Stimulated activated CD4-positive, alpha-beta T cell treated with anti-CD3 and anti-CD28 coated beads, Interleukin-1b, Interleukin-23, amount 100 ng/mL, for 1 hour (primary cell): ENCODE results near the gene ARSK.
"Not testable (repeated sequence)": the region's sequence is repeated elsewhere in the genome, so short reads cannot be mapped to it uniquely, and the experiment has no call there.

Experiments used
- DNase-seq, 2 donors: peaks; one replicate each; pipeline ENCODE4 v3.0.0-alpha.2; 2020; ENCODE audit warnings: low read depth in 2 of 2

Gene ARSK

DNA sequence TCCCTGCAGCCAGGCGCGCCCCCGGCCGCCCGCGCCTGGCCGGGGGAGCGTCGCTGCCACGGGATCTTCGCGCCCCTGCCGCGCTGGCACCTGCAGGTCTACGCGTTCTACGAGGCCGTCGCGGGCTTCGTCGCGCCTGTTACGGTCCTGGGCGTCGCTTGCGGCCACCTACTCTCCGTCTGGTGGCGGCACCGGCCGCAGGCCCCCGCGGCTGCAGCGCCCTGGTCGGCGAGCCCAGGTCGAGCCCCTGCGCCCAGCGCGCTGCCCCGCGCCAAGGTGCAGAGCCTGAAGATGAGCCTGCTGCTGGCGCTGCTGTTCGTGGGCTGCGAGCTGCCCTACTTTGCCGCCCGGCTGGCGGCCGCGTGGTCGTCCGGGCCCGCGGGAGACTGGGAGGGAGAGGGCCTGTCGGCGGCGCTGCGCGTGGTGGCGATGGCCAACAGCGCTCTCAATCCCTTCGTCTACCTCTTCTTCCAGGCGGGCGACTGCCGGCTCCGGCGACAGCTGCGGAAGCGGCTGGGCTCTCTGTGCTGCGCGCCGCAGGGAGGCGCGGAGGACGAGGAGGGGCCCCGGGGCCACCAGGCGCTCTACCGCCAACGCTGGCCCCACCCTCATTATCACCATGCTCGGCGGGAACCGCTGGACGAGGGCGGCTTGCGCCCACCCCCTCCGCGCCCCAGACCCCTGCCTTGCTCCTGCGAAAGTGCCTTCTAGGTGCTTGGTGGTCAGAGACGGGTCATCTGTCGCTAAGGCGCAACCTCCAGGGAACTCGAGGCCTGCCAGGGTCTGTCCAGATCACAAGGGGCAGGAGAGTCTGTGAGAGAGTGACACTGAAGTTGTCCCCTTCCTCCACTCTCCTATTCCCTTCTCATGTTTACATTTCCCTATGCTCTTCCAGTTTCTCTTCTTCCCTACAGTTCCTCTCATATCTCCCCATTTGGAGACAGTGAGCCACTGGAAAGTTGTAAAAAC lies 66.3 kb downstream of the ARSK start:
- no peak for DNase-seq

DNA sequence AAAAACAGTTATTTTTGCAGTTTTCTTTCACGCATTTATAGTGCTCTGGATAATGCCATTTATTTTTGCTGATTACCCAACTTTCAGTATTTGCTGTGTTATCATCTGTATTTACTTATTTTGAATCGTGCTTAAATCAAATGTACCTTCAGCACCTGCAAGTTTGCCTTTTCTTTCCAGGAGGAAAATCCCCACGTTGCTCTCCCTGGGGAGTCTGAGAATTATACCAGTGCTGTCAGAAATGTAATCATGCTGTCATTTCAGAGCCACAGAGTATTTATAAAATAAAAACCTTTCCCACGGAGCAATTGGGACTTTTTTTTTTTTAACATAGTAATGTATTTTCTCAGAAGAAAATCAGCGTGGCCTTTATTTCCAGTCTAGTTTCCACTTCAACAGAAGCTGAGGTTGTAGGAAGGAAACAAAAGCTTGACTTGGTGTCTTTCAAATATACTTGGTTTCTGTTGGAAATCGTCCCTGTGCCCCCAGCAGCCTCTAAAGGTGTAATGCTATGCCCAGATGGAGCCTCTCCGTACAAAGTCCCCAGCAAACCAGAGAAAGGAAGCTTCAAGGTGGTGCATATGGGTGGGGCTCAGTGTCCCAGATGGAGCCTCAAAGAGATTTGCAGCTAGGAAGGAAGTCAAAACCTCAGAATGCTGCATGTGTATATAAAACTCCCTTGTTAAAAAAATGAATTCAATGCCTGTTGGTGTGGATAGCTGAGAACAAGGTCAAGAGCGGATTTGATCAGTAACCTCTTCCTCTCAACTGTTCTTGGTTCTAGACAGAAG lies 67.1 kb downstream of the ARSK start:
- DNase-seq, result no peak

DNA sequence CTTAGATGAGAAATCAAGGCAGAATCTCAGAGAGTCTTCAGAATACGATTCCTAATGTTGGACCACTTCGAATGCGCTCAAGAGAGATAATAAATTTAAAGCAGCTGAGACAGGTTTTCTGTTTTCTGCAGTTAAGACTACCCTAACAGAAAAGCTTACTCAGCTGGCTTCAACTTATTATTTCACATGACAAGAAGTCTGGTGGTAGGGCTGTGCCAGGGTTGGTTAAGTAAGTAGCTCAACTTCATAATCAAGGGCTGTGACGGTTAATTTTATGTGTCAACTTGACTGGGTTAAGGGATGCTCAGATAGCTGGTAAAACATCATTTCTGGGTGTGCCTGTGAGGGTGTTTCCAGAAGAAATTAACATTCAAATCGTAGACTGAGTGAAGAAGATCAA lies 68.8 kb downstream of the ARSK start:
- DNase-seq, result no peak

DNA sequence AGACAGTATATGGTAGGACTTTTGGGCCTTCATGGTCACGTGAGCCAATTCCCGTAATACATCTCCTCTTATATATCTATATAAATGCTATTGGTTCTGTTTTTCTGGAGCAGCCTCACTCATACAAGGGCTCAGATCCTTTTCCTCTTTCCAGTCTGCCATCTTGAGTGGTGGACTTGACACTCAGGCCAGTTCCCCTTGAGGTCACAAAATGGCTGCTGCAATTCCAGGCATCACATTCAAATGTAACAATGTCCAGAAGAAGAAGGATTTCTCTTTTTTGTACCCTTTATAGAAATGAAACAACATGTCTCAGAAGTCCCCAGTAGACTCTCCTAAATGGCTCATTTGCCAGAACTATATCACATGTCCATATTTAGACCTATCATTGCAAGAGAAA lies 69.5 kb downstream of the ARSK start:
- no peak for DNase-seq

DNA sequence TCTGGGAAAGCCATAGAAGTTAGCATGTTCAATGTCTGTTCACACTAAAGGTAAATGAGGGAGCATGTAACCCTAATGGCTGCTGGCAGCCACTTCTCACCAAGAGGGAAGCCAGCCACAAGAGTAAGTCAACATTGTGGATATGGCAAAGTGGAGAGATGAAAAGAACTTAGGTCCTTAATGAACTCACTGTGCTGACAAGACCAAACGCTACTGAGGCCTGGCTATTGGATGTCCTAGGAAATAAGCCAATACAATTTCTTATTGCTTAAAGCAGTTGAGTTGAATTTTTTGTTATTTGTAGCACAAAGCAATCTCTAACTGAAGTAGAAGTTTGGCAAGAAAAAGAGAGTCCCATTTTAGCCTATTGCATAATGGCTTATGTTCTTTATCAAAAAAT lies 71.8 kb downstream of the ARSK start:
- no peak for DNase-seq

DNA sequence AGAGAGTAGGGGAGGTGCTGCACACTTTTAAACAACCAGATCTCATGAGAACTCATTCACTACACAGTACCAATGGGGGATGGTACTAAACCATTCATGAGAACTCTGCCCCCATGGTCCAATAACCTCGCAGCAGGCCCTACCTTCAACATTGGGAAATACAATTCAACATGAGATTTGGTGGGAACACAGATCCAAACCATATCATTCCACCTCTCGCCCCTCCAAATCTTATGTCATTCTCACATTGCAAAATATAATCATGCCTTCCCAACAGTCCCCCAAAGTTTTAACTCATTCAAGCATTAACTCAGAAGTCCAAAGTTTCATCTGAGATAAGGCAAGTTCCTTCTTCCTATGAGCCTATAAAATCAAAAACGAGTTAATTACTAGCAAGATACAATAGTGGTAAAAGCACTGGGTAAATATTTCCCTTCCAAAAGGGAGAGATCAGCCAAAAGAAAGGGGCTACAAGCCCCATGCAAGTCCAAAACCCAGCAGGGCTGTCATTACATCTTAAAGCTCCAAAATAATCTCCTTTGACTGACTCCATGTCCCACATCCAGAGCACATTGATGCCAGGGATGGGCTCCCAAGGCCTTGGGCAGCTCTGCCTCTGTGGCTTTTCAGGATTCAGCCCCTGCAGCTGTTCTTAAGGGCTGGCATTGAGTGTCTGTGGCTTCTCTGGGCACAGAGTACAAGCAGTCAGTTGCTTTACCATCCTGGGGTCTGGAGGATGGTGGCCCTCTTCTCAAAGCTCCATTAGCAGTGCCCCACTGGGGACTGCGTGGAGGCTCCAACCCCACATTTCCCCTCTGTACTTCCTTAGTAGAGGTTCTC lies 73.3 kb downstream of the ARSK start:
- no peak for DNase-seq

DNA sequence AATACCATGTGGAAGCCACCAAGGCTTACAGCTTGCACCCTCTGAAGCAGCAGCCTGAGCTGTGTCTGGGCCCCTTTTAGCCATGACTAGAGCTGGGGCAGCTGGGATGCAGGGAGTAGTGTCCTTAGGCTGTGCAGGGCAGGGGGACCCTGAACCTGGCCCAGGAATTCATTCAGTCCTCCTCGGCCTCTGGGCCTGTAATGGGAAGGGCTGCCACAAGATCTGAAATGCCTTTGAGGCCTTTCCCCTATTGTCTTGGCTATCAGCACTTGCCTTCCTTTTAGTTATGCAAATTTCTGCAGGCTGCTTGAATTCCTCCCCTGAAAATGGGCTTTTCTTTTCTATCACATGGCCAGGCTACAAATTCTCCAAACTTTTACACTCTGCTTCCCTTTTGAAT lies 74.0 kb downstream of the ARSK start:
- DNase-seq, result no peak

DNA sequence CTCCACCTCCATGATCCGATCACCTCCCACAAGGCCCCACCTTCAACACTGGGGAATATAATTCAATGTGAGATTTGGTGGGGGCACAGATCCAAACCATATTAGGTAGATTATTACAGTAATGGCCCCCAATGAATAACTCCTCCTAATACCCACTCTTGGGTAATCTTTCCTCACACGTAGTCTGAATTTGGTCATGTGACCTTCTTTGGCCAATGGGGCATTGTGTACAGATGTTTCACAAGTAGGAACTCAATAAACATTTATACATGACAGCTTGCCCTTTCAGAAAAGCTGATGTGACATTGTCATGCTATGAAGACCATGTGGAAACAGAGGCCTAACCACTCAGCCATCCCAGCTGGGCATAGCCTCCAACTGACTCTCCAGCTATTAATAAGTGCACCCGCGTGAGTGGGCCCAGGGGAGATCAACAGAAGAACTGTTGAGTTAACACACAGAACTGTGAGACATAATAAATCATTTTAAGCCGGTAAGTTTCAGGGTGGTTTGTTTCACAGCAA lies 75.6 kb downstream of the ARSK start:
- no peak for DNase-seq

DNA sequence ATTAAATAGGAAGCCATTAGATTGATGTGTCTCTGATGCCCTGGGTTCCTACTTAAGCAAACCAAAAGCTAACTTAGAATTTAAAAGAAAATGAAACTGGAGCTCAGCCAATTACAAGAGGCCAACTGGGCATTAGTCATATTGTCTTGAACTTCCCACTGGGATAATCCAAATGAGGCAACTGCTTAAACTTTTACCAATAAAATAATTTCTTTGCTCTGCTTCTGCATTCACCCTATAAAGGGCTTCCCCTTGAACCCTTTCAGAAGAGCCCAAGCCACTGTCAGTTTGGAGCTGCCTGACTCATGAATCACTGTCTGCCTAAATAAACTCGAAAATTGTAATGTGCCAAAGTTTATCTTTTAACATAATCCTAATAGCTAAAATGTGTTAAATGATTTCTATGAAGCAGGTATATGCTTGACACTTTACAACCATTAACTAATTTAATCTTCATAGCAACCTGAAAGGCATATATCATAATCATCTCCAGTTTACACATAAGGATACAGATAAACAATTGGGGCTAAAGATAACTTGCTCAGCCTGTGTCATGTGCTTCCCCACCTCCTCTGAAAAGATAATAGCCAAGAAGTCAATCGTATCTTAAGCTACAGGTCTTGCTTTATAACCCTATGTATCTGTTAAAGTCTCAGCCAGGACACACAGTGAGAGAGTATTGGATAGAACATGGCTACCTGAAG lies 76.5 kb downstream of the ARSK start:
- DNase-seq, result no peak

DNA sequence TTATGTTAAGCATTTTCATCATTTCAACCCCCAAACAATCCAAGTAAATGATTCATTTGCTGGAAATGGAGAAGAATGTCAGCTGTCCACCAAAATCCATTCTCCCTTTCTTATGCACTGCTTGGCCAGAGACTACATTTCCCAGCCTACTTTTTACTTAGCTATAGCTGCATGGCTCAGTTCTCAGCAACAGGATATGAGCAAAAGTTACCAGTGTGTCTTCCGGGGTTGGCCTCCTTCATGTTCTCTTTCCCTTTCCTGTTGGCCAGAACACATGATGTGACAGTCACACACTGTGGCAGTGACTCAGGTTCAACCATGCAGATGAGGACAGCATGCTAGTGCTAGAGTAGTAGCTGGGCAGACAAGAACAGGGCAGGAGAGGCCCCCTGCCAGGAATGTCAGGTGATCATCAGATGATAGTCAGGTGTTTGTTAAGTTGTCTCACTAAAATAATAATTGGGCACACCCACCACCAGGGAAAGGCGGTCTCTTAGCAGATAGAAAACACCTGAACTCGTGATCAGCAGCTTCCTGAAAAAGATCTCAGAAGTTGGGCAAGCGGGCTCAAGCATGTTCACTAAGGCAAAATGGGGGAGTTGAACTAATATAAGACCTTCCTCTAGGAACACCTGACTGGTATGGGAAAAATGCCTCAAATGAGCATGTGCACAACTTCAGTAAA lies 77.2 kb downstream of the ARSK start:
- peak in 1 of 2 donors; percentile 28 for DNase-seq

DNA sequence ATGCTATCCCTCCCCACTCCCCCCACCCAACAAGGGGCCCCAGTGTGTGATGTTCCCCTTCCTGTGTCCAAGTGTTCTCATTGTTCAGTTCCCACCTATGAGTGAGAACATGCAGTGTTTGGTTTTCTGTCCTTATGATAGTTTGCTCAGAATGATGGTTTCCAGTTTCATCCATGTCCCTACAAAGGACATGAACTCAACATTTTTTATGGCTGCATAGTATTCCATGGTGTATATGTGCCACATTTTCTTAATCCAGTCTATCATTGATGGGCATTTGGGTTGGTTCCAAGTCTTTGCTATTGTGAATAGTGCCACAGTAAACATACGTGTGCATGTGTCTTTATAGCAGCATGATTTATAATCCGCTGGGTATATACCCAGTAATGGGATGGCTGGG lies 78.0 kb downstream of the ARSK start:
- not testable (repeated sequence) for DNase-seq

DNA sequence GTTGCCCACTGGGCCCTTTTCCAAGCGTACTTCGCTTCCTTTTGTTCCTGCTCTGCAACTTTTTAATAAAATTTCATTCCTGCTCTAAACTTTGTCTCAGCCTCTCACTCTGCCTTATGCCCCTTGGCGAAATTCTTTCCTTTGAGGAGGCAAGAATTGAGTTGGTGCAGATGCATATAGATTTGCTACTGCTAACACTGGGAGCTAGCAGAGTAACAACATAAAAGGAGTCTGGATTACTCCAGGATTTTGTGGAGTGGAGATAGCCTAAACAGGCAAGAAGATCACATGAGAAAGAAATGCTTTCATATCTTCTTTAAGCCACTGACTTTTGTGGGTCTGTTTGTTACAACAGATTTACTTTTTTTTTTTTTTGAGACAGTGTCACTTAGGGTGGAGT lies 78.8 kb downstream of the ARSK start:
- DNase-seq, result no peak

DNA sequence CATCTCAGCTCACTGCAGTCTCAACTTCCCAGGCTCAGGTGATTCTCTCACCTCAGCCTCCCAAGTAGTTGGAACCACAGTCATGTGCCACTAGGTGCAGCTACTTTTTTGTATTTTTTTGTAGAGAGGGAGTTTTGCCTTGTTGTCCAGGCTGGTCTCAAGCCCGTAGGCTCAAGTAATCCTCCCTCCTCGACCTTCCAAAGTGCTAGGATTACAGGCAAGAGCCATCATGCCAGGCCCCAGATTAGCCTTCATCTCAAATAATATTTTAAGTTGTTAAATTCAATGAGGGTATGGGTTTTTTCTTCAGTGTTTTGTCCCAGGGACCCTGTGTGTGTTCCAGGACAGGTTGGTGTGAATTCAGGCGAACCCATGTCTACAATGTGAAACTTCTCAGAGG lies 79.2 kb downstream of the ARSK start:
- no peak for DNase-seq

DNA sequence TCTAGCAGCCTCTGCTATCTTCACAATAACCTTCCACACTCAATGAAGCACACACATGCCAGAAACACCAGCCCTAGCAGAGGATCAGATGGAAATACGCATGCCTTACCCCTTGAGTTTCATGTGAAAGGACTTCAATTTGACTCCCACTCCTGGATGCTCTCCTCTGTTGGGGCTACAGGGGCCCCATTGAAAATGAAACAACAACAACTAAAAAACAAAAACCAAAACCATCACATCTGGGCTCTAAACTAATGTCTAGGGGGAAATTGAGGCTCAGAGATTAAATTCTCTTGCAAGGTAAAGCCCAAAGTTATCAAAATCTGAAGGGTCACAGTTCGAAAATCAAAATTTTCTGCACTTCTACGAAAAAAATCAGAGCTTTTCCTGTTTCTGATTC lies 83.7 kb downstream of the ARSK start:
- no peak for DNase-seq

DNA sequence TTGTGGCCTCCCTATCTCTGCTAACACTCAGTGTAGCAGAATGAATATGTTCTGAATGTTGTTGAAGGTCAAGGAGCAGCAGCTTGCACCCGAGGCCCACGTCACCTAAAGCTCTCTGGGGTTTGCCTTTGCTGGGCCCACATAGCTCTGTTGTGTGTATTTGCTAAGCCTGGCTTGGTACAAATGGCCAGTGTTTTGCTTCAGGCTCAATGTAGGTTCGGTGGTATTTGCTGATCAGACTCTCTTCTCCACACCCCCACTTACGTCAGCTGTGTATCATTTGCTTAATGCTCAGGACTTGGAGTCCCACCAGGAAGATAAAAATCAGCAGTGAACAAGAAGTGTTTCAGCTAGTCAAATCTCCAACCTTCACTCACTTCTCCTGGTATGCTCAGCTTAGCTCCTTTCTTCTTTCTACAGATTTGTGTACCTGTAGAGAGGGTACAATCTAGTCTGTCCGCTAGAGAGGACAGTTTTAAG lies 86.9 kb downstream of the ARSK start:
- no peak for DNase-seq

DNA sequence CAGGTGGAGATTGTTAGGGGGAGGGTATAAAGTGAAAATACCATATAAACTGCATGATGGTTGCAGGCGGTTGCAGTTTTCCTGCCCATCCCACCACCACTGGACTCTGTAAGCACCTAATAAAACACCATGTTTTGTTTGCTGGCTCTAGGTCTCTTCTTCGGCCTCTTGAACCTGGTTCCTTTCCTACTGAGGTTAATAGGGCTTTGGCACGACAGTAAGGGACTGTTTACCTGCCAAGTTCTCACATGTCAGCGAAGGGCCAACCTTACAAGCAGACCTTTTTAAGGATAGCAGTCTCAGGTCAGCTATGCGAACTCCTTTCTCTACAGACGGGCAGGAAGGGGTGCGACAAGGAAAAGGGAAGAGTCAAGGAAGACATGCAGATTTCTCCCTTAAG lies 88.3 kb downstream of the ARSK start:
- no peak for DNase-seq

DNA sequence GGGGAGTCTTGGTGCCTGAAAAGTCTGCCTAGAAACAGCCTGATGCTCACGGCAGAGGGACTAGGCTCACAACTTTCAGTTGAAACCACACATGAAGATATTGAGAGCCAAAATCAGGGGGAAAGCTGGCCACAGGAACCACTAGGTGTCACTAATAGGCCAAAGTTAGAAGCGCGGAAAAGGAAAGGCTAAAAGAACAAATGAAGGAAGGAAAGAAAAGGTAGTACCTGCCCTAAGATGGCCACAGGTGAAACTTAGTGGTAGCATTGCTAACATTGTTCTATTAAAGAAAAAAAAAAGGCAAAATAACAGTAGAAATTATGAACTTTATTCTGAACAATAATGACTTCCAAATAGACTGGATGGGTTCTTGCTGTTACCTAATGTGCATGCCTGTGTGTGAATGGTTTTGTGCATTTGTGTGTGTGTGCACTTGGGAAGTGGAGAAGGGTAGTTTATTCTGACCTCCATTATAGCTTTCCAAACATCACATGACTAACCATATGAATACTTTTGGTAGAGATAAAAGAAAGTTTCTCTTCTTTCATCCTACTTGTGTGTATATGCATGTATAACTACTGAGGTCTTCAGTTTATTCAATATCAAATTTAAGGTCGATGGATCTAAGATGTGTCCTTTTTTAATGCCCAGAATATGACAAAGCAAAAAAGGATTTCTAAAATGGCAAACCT lies 89.6 kb downstream of the ARSK start:
- no peak for DNase-seq

DNA sequence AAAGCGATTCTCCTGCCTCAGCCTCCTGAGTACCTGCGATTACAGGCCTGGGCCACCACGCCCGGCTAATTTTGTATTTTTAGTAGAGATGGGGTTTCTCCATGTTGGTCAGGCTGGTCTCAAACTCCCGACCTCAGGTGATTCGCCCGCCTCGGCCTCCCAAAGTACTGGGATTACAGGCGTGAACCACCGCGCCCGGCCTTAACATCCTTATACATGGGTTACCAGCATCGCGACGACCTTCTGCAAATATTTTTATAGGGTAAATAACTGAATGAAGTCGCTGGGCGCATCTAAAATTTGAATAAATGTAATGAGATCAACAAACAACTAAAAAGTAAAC lies 91.3 kb downstream of the ARSK start:
- not testable (repeated sequence) for DNase-seq

DNA sequence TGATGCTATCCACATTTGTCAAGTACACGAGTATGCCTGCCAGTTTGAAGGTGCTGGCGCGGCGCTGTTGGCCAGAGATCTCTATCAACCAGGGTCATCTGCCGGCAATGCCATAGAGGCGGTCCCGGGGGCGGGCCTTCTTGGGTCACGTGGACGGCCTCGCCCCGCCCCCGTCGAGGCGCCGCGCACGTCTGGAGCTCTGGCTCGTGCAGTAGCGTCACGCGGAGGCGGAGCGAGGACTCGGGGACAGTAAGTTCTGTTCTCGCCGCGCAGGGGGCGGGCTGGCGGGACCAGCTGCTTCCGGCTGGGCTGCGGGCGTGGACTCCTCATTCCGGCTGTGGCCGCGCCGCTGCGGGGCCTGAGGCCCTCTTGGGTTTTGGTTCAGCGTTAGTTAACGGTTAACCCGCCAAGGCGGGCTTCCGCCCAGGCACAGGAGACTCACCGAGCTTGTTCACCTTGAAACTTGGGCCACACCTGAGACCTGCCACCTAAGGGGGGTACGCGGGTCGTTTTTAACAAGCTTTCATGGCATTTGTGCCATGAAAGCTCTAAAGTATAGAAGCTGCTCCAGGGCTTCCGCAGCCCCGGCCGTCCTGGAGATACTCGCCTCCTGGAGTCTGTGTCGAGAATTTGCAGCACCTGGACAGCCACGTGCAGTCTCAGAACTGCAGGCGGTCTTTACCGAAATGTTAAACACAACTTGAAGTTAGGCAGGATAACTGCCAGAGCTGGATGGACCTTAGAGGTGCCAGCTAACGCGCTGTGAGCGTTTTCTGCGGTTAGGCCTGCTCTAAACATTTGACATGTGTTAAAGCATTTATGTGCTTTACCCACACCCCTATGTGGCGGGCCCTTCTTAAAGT lies 91.9 kb downstream of the ARSK start, which contains the start of gene RFESD:
Gene RFESD (plus strand): TSS at position 209 of the 863 bp plus-strand sequence. CDS start 5,495 bp downstream, outside the sequence.
- DNase-seq, result peak; percentile 81 to 86
